Activated CD4-positive, CD25-positive, alpha-beta regulatory T cell (primary cell): ENCODE results near the gene SMIM43.
A peak's percentile ranks its signal among the peaks of the same experiment; 100 is the strongest.
"Not testable (repeated sequence)": the region's sequence is repeated elsewhere in the genome, so short reads cannot be mapped to it uniquely, and the experiment has no call there.

ENCODE experiments used
- DNase-seq, 4 experiments: peaks; one replicate each; lab custom pipeline; 2025; lab: John Stamatoyannopoulos, UW

SMIM43 gene

GRCh38 chr4:121736735-121737351, 28.1 kb downstream of the SMIM43 start:
- DNase-seq: no peak

DNA sequence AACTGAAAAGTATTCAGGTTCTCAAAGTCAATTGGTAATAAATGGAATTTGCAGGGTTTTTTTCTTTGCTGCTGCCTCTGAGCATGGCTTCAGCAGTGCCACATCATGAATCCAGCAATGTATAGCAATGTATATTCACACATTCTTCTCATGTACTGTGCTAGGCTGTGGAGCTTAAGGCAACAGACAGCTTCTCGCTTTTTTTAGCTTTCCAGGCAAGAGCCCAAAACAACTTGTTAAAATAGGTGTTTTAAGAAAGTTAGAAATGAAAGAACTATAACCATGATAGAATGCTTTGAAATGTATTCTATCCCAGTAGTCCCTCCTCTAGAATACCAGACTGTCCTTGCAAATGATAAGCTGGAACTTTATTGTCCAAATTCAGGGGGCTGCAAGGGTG, 30.4 kb downstream of the SMIM43 start:
- no peak for DNase-seq

DNA sequence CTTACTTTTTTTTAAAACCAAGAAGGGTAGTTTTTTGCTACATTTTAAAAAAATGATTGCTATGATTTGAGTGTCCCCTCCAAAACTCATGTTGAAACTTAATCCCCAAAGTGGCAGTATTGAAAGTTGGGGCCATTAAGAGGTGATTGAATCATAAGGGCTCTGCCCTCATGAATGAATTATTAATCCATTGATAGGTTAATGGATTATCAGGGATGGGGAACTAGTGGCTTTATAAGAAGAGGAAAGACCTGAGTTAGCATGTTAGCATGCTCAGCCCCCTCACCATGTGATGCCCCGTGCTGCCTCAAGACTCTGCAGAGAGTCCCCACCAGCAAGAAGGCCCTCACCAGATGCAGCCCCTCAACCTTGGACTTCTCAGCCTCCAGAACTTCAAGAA, 31.0 kb downstream of the SMIM43 start:
- no peak for DNase-seq

DNA sequence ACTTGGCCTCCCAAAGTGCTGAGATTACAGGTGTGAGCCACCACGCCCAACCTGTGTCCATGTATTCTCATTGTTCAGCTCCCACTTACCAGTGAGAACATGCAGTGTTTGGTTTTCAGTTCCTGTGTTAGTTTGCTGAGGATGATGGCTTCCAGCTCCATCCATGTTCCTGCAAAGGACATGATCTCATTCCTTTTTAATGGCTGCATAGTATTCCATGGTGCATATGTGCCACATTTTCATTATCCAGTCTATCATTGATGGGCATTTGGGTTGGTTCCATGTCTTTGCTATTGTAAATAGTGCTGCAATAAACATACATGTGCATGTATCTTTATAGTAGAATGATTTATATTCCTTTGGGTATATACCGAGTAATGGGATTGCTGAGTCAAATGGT, 35.2 kb downstream of the SMIM43 start:
- not testable (repeated sequence) for DNase-seq

DNA sequence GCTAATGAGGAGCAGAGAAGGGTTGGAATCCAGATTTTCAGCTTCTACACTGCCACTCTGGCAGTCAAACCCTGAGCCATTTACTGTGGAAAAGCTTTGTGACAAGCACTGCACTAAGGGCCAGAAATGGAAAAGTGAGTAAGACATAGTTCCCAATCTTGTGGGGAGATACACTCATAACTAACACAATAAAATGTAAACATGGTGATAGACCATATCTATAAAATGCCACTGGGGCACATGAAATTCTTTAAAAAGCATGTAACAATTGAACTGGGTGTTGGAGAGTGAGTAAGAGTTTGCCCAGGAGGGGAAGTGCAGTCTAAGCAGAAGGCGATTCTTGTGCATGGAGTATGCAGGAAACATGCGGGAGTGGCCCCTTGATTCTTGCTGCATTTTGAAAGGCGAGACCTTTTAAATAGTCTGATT, 36.2 kb downstream of the SMIM43 start:
- no peak for DNase-seq

GRCh38 chr4:121728066-121728465, 36.9 kb downstream of the SMIM43 start:
- DNase-seq: no peak

- DNase-seq: no peak
Measured at GRCh38 chr4:121726642-121727268, 38.2 kb downstream of the SMIM43 start.

GRCh38 chr4:121724671-121725070, 40.3 kb downstream of the SMIM43 start:
- DNase-seq: no peak

DNA sequence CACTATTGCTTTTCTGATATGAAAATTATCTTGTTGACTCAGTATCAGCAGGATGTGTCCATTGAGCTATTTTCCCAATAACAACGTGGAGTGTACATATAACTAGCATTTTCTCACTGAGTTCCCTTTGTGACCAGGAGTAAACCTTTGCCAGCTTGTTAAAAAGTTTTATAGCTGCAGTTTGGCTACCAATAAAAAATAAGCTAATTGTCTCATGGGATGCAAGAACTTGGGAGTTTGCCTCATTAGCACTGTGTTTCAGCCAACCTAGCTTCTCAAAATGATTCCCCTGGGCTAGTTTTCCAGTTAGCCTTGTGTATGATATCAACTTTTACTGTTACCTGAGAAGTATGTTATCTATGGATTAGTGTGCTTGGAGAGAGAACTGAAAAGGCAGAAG, 43.3 kb downstream of the SMIM43 start:
- DNase-seq: no peak

- no peak for DNase-seq
Measured at GRCh38 chr4:121720109-121720508, 44.9 kb downstream of the SMIM43 start.

GRCh38 chr4:121717680-121718237, 47.2 kb downstream of the SMIM43 start:
- DNase-seq: no peak

GRCh38 chr4:121714548-121714947, 50.4 kb downstream of the SMIM43 start:
- no peak for DNase-seq

- DNase-seq: no peak
Measured at GRCh38 chr4:121712783-121713182, 52.2 kb downstream of the SMIM43 start.

GRCh38 chr4:121712001-121712651, 52.8 kb downstream of the SMIM43 start:
- no peak for DNase-seq

- DNase-seq: peak in 2 of 4 experiments; percentile 1 to 2
Measured at GRCh38 chr4:121711263-121712000, 53.5 kb downstream of the SMIM43 start.

- DNase-seq: no peak
Measured at GRCh38 chr4:121709766-121710405, 55.1 kb downstream of the SMIM43 start.
